Bronchial epithelial cell (primary cell): ENCODE measurements around the gene TGM6. TPM values are rescaled to one million over a fixed set of nuclear protein-coding genes. Genes with fewer than 3 reads are reported as not detected.

Experiments used
- DNase-seq: peaks from one replicate; pipeline ENCODE4 v3.0.0-alpha.2; 2010; ENCODE audit warnings: low read depth
- FAIRE-seq: peaks from 2 replicates; lab custom pipeline; 2011; peaks lifted over from hg19 to GRCh38; lab: Jason Lieb, UNC
- H3K27me3 ChIP-seq: 2 replicates; pipeline ENCODE4 v1.5.1; 2011; ENCODE audit warnings: low read length; ENCODE audit not compliant: control insufficient read depth, insufficient read depth
- H3K36me3 ChIP-seq: 2 replicates; pipeline ENCODE4 v1.5.1; 2011; ENCODE audit warnings: low read length; ENCODE audit not compliant: control insufficient read depth, insufficient read depth
- H3K4me3 ChIP-seq: 2 replicates; pipeline ENCODE4 v1.5.1; 2011; ENCODE audit warnings: mild to moderate bottlenecking, low read depth, low read length, control low read depth
- CTCF ChIP-seq: IDR thresholded peaks from 2 replicates; pipeline ENCODE4 v1.5.1; 2011; ENCODE audit warnings: mild to moderate bottlenecking, moderate library complexity, low read length, control low read depth, inconsistent platforms; ENCODE audit not compliant: insufficient read depth, severe bottlenecking
- total RNA-seq: library from RNA; depleted of rRNA; stranded (reverse); fragments of >200 nt; gene quantifications from 2 replicates; pipeline ENCODE4 v1.2.1, GENCODE V29; 2014

TGM6 gene
- total RNA-seq, 1 donor from 2014 or later = not detected

- FAIRE-seq = no peak
- no peak for TF ChIP-seq CTCF
- DNase-seq = no peak
- H3K27me3 ChIP-seq = no peaks in the 10 kb centered on the region
- peaks cover 38% of the 10 kb centered on the region for H3K36me3 ChIP-seq
- H3K4me3 ChIP-seq = no peak overlapping the region
These were observed 81.8 kb downstream of the TGM6 start for GRCh38 chr20:2462484-2462883.

- DNase-seq = no peak
- Histone ChIP-seq H3K4me3 (no peak overlapping the region), H3K36me3 (peaks cover 40% of the 10 kb centered on the region), H3K27me3 (no peaks in the 10 kb centered on the region)
- no peak for TF ChIP-seq CTCF
- FAIRE-seq = no peak
These were observed 83.1 kb downstream of the TGM6 start for GRCh38 chr20:2463616-2464365.

GRCh38 chr20:2465100-2465499, 84.4 kb downstream of the TGM6 start:
- peaks cover 40% of the 10 kb centered on the region for H3K36me3 ChIP-seq
- no peak for FAIRE-seq

GRCh38 chr20:2467412-2467811, 86.7 kb downstream of the TGM6 start:
- FAIRE-seq (no peak), DNase-seq (no peak)
- no peak for TF ChIP-seq CTCF
- H3K4me3 ChIP-seq = no peak overlapping the region
- no peaks in the 10 kb centered on the region for H3K27me3 ChIP-seq
- peaks cover 31% of the 10 kb centered on the region for H3K36me3 ChIP-seq

More at GRCh38 chr20:2465100-2465499, 84.4 kb downstream of the TGM6 start:
- no peak for DNase-seq
- H3K4me3 ChIP-seq = no peak overlapping the region
- no peak for TF ChIP-seq CTCF
- H3K27me3 ChIP-seq = no peaks in the 10 kb centered on the region

- no peak for TF ChIP-seq CTCF
- Histone ChIP-seq H3K27me3 (no peaks in the 10 kb centered on the region), H3K4me3 (peak overlapping the region; percentile 88), H3K36me3 (peaks cover 20% of the 10 kb centered on the region)
- no peak for DNase-seq
- FAIRE-seq = no peak
These were observed 88.1 kb downstream of the TGM6 start for GRCh38 chr20:2468581-2469407.
